ENCODE results near the gene NRM. TPM values are rescaled to one million over a fixed set of nuclear protein-coding genes. Genes with fewer than 3 reads are reported as not detected.
"Not testable (repeated sequence)": the region's sequence is repeated elsewhere in the genome, so short reads cannot be mapped to it uniquely, and the experiment has no call there.

Gene NRM
- total RNA-seq, result 4.3 TPM
- long read RNA-seq, partial matches to known transcripts, result 2 of 3 reads
- long read RNA-seq, other reads (novel, unspliced or antisense), result 0 of 3 reads

DNA sequence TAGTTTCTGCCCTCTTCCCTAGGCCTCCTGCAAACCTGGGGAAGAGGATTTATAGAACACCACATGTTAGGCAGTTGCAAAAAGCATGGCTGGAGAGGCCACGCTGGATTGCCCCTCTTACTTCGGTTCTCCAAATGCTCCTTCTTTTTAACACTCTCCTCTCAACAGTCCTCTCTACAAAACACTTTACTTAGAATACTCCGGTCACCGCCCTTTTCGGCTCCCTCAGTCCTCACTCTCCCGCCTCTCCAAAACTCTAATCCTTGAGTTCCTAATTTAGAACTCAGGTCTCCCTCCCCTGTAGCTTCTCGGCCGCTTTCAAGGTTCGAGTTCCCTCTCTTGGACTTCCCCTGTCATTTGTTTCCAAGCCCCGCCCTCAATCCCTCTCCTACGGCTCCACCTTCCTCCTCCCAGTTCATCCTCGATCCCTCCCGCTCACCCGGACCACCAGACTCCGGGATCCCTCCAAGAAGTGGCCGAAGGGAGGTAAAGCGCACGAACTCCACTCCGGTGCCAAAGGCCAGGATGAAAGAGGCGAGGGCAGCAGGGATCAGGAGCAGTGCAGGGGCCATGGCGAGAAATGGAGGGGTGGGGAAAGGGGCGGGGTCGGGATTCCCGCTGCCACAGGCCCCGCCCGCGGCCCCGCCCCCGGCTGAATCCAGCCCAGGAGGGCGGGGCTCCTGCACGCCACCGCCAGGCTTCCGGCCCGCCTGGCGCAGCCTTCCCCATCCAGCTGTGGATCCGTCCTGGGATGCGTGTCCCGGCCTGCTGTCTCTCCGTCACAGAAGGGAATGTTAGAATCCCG lies at the start of gene NRM:
NRM (minus strand) TSS at position 582 of the 805 bp plus-strand sequence; CDS start at position 572, 10 bp downstream.
- intact Hi-C loops (cut with DNase I), result no loop called here
- DNase-seq (ENCODE audit: low spot score), result peak; percentile 94

GRCh38 chr6:30740540-30740870 lies 49.7 kb upstream of the NRM start:
- DNase-seq (ENCODE audit: low spot score), result no peak
- intact Hi-C loops (cut with DNase I), result loop anchor here (5.0 kb wide), 1 partner anchor 82 kb away; no protein-coding TSS in a partner anchor

DNA sequence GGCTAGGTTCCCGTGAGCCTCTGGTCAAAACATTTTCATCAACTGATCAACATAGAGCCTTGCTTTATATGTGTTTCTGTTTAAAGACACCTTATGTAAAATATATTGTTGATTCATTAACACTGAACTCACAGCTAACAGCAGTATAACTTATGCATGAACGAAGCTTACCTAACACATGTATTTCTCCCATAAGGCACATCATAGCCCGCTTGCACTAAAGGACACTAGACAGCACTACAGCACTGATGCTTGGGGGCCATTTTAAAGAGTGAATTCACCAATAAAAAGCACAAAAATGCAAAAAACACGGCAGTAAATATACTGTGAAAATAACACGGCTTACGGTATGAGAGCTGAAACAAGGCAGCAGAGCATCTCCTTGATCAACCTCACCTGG lies 47.7 kb upstream of the NRM start:
- intact Hi-C loops (cut with DNase I), result no loop called here
- DNase-seq (ENCODE audit: low spot score), result no peak

DNA sequence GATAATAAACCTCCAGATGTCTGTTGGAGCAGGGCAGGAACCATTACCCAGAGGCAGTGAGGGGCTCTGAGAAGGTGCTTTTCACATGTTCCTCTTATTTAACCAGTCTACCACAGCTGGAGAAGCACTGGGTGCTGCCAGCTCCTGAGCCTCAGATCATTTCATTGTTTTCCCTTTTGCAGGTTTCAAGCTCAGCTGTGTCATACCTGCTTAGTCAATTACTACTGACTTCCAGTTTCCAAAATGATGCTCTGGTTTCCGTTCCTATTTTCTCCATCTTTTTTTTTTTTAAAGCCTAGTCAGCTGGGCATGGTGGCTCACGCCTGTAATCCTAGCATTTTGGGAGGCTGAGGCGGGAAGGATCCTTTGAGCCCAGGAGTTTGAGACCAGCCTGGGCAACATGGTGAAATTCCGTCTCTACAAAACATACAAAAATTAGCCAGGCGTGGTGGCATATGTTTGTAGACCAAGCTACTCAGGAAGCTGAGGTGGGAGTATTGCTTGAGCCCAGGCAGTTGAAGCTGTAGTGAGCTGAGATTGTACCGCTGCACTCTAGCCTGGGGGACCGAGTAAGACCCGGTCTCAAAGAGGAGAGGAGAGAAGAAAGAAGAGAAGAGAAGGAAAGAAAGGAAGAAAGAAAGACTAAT lies 45.0 kb upstream of the NRM start:
- intact Hi-C loops (cut with DNase I), result no loop called here

GRCh38 chr6:30732237-30732943 lies 41.6 kb upstream of the NRM start:
- no peak for DNase-seq (ENCODE audit: low spot score)
- intact Hi-C loops (cut with DNase I), result no loop called here

More for the DNA sequence above, 45.0 kb upstream of the NRM start:
- no peak for DNase-seq (ENCODE audit: low spot score)

DNA sequence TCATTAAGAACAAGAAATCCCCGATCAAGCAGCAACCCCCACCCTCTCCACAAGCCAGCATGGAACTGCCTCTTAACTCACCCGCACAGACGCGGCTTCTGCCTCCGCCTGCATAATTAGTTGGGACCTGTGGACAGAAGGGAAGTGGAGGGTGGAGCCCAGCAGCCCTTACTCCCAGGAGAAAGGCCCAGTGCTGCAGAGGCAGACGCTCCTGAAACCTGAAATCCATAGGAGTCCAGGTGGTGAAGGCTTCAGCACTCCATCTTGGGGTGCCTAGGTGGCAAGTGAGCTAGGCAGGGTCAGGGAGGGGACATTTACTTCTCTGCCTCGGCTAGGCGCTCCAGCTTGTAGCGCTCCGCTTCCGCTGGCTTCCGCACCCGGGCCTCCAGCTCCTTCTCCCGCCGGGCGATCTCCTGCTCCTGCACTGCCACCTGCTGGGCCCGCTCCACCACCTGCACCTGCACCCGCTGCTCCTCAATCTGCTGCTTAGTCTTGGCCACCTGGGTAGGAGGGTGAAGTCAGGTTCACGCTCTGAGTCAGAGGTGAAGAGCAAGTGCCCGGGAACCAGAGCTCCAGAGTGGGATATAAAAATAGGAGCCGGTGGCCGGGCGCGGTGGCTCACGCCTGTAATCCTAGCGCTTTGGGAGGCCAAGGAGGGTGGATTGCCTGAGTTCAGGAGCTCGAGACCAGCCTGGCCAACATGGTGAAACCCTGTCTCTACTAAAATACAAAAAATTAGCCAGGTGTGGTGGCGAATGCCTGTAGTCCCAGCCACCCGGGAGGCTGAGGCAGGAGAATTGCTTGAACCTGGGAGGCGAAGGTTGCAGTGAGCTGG lies 40.0 kb upstream of the NRM start:
- peak; percentile 86 for DNase-seq (ENCODE audit: low spot score)
- intact Hi-C loops (cut with DNase I), result no loop called here

- no peak for DNase-seq (ENCODE audit: low spot score)
- intact Hi-C loops (cut with DNase I), result loop anchor here (10.0 kb wide), 1 partner anchor 357 kb away; no protein-coding TSS in a partner anchor
These were observed 37.3 kb upstream of the NRM start for GRCh38 chr6:30727920-30728553.

DNA sequence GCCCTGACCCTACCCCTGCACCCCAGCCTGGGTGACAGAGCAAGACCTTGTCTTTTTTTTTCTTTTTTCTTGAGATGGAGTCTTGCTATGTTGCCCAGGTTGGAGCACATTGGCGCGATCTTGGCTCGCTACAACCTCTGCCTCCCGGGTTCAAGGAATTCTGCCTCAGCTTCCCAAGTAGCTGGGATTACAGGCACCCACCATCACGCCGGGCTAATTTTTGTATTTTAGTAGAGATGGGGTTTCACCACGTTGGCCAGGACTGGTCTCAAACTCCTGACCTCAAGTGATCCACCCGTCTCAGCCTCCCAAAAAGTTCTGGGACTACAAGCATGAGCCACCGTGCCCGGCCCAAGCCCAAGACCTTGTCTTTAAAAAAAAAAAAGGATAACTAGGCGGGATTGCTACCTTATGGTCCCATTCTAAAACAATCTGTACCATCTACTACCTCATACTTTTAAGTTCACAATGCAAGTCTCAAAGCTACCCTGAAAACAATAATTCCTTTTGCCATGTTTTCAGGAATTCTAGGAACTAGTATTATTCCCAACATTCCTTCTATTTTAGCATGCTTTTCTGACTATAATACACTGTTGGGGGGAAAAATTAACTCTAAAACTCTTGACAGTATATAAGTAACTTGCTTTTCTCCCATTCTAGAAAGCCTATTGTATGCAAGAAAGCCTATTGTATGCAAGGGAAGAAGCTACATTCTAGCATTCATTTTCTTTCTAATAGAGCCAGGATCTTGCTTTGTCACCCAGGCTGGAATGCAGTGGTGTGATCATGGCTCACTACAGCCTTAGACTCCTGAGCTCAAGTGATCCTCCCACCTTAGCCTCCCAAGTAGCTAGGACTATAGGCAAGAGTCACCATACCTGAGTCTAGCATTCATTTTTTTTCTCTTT lies 36.0 kb upstream of the NRM start:
- intact Hi-C loops (cut with DNase I), result loop anchor here (10.0 kb wide), 1 partner anchor 358 kb away; no protein-coding TSS in a partner anchor
- DNase-seq (ENCODE audit: low spot score), result no peak

DNA sequence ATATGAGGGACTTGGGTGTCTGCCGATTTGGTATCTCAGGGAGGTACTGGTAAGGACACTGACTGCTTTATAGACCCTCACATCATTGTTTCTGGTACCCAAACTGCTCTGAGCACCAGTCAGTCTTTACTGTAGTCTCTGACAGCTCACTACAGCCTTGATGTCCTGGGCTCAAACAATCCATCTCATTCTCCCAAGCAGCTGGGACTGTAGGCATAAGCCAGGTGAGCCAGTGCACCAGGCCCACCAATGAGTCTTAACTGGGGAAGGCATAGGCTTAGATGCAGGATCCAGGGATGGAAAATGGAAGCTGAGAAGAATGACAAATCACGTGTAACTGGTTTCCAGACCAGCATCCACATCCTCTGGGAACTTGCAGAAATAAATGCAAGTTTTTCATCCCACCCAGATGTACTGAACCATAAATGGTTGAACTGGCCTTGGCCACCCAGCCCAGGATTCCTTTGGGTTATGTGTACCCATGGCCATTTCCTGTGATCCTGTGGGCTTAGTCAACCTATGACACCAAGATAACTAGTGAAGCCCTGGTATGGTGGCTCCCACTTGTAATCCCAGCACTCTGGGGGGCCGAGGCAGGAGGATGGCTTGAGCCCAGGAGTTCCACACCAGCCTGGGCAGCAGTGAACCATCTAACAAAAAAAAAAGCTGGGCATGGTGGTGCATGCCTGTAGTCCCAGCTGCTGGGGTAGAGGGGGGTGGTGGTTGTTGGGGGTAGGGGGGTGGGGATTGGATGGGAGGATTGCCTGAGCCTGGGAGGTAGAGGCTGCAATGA lies 35.1 kb upstream of the NRM start:
- intact Hi-C loops (cut with DNase I), result loop anchor here (10.0 kb wide), 1 partner anchor 359 kb away; no protein-coding TSS in a partner anchor
- DNase-seq (ENCODE audit: low spot score), result no peak

DNA sequence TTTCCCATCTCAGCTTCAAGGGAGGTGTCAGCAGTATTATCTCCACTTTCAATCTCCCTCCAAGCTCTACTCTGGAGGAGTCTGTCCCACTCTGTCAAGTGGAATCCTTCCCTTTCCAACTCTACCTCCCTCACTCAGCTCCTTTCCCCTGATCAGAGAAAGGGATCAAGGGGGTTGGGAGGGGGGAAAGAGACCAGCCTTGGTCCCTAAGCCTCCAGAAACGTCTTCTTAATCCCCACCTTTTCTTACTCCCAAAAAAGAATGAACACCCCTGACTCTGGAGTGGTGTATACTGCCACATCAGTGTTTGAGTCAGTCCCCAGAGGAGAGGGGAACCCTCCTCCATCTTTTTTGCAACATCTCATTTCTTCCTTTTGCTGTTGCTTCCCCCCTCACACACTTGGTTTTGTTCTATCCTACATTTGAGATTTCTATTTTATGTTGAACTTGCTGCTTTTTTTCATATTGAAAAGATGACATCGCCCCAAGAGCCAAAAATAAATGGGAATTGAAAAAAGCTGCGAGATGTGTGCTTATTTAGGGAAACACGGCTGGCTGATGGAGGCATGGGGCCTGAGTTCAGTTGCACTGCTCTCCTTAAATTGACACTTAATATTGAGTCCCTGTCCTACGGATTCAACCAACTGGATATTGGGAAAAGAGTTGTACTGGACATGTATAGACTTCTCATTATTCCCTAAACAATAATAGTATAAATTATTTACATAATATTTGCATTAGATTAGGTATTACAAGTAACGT lies 34.3 kb upstream of the NRM start:
- DNase-seq (ENCODE audit: low spot score), result no peak
- intact Hi-C loops (cut with DNase I), result loop anchor here (5.0 to 10.0 kb wide), 2 partner anchors 153 to 360 kb away; partner anchors contain the start of gene ABCF1

DNA sequence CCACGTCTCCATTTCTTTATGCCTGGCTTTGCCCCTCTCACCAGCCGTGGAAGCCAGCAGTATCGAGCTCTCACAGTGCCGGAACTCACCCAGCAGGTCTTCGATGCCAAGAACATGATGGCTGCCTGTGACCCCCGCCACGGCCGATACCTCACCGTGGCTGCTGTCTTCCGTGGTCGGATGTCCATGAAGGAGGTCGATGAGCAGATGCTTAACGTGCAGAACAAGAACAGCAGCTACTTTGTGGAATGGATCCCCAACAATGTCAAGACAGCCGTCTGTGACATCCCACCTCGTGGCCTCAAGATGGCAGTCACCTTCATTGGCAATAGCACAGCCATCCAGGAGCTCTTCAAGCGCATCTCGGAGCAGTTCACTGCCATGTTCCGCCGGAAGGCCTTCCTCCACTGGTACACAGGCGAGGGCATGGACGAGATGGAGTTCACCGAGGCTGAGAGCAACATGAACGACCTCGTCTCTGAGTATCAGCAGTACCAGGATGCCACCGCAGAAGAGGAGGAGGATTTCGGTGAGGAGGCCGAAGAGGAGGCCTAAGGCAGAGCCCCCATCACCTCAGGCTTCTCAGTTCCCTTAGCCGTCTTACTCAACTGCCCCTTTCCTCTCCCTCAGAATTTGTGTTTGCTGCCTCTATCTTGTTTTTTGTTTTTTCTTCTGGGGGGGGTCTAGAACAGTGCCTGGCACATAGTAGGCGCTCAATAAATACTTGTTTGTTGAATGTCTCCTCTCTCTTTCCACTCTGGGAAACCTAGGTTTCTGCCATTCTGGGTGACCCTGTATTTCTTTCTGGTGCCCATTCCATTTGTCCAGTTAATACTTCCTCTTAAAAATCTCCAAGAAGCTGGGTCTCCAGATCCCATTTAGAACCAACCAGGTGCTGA lies 33.3 kb upstream of the NRM start:
- intact Hi-C loops (cut with DNase I), result loop anchor here (5.0 to 10.0 kb wide), 2 partner anchors 152 to 361 kb away; partner anchors contain the start of gene ABCF1
- DNase-seq (ENCODE audit: low spot score), result not testable (repeated sequence)

DNA sequence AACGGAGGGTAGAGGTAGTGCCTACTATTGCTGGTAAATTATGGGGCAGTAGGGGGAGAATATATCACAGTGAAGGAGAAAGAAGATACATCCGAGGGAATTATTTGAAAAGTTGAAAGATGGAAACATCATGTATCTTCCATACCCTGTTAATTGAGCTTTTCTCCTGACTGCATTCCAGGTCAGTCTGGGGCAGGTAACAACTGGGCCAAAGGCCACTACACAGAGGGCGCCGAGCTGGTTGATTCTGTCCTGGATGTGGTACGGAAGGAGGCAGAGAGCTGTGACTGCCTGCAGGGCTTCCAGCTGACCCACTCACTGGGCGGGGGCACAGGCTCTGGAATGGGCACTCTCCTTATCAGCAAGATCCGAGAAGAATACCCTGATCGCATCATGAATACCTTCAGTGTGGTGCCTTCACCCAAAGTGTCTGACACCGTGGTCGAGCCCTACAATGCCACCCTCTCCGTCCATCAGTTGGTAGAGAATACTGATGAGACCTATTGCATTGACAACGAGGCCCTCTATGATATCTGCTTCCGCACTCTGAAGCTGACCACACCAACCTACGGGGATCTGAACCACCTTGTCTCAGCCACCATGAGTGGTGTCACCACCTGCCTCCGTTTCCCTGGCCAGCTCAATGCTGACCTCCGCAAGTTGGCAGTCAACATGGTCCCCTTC lies 32.5 kb upstream of the NRM start:
- intact Hi-C loops (cut with DNase I), result loop anchor here (5.0 to 10.0 kb wide), 2 partner anchors 151 to 362 kb away; partner anchors contain the start of gene ABCF1
- peak; percentile 26 for DNase-seq (ENCODE audit: low spot score)

DNA sequence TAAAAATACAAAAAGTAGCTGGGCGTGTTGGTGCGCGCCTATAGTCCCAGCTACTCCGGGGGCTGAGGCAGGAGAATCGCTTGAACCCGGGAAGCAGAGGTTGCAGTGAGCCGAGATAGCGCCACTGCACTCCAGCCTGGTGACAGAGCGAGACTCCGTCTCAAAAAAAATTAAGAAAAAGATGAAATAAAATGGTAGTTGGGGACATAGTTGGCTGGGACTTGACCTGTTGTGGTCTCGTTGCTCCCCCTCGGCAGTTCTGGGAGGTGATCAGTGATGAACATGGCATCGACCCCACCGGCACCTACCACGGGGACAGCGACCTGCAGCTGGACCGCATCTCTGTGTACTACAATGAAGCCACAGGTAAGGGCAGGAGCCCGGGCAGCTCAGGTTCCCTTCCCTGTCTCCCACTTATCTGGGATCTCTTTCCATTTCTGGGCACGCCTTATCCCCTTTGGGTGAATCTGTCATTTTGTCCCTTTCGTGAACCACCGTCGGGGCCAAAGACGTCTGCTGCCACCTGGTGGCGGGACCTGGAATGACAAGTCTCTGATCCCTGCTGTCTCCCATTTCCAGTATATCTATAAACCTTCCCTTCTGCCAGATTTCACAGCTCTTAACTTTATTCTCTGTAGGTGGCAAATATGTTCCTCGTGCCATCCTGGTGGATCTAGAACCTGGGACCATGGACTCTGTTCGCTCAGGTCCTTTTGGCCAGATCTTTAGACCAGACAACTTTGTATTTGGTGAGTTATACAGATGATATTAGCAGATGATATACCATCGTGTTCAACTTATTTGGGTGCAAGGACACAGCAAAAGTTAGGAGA lies 31.7 kb upstream of the NRM start:
- intact Hi-C loops (cut with DNase I), result loop anchor here (1.0 to 10.0 kb wide), 3 partner anchors 43 to 362 kb away; partner anchors contain the start of gene ABCF1
- DNase-seq (ENCODE audit: low spot score), result peak; percentile 92

DNA sequence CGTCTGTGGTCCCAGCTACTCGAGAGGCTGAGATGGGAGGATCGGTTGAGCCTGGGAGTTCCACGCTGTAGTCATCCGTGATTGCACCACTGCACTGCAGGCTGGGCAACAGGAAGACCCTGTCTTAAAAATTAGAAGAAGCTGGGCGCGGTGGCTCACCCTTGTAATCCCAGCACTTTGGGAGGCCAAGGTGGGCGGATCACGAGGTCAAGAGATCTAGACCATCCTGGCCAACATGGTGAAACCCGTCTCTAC lies 31.2 kb upstream of the NRM start:
- intact Hi-C loops (cut with DNase I), result loop anchor here (1.0 to 10.0 kb wide), 3 partner anchors 43 to 363 kb away; partner anchors contain the start of gene ABCF1
- not testable (repeated sequence) for DNase-seq (ENCODE audit: low spot score)
